Kidney (tissue), 14 donors: Measurements from ENCODE around the gene MYRIP. TPM values are rescaled to one million over a fixed set of nuclear protein-coding genes. Genes with fewer than 3 reads are reported as not detected.
"Not testable (repeated sequence)": the region's sequence is repeated elsewhere in the genome, so short reads cannot be mapped to it uniquely, and the experiment has no call there.

Experiments
- DNase-seq, 5 donors: peaks; one replicate each; pipeline ENCODE4 v3.0.0-alpha.2; 2013 to 2020
- FAIRE-seq: peaks from 2 replicates; lab custom pipeline; 2012; peaks lifted over from hg19 to GRCh38; lab: Jason Lieb, UNC
- H3K27ac ChIP-seq, 2 donors: one replicate each; pipeline ENCODE4 v1.7.0; 2013; ENCODE audit warnings: low read depth in 2 of 2, low read length in 2 of 2, inconsistent platforms in 1 of 2
- H3K27me3 ChIP-seq: one replicate; pipeline ENCODE4 v1.7.1; 2013; ENCODE audit warnings: low read length, inconsistent platforms; ENCODE audit not compliant: control insufficient read depth, insufficient read depth
- H3K36me3 ChIP-seq, 3 donors: one replicate each; pipeline versions ENCODE4 v1.7.0 to v1.7.1; 2013; ENCODE audit warnings: low read length in 3 of 3, control low read depth in 1 of 3, inconsistent platforms in 1 of 3; ENCODE audit not compliant: insufficient read depth in 3 of 3, control insufficient read depth in 2 of 3
- H3K4me1 ChIP-seq, 3 donors: one replicate each; pipeline versions ENCODE4 v1.7.0 to v1.7.1; 2013; ENCODE audit warnings: low read length in 3 of 3, inconsistent platforms in 1 of 3, low read depth in 1 of 3; ENCODE audit not compliant: control insufficient read depth in 2 of 3, insufficient read depth in 2 of 3
- H3K4me3 ChIP-seq, 3 donors: one replicate each; pipeline versions ENCODE4 v1.7.0 to v1.8.1; 2013; ENCODE audit warnings: low read length in 3 of 3, control low read depth in 1 of 3, inconsistent platforms in 1 of 3
- H3K9ac ChIP-seq, 3 donors: one replicate each; pipeline versions ENCODE4 v1.7.0 to v1.7.1; 2013; ENCODE audit warnings: low read length in 3 of 3, control low read depth in 1 of 3, inconsistent platforms in 1 of 3
- H3K9me3 ChIP-seq, 3 donors: one replicate each; pipeline versions ENCODE4 v1.7.0 to v1.7.1; 2013; ENCODE audit warnings: low read length in 3 of 3, control low read depth in 1 of 3, inconsistent platforms in 1 of 3; ENCODE audit not compliant: control insufficient read depth in 2 of 3, insufficient read depth in 1 of 3
- CTCF ChIP-seq: IDR thresholded peaks from 3 replicates; pipeline ENCODE4 v1.5.1; 2012; ENCODE audit warnings: mild to moderate bottlenecking, moderate library complexity, borderline replicate concordance; ENCODE audit not compliant: insufficient read depth; ENCODE audit errors: extremely low read depth
- intact Hi-C: fragments of 100-400 bp; cut with DNase I; formaldehyde crosslinking; loops from one replicate; pipeline ENCODE4 v1.11.1; 2022
- polyA plus RNA-seq: library from polyadenylated mRNA; stranded (reverse); fragments of 350-450 nt; fragmentation: Illumina TruSeq; extraction: RNeasy Lipid Tissue Mini Kit (QIAGEN cat#74804); gene quantifications from one replicate; pipeline ENCODE4 v1.2.3, GENCODE V29; 2014; ENCODE audit warnings: low read depth, low replicate concordance; ENCODE audit not compliant: insufficient read depth
- total RNA-seq: library from RNA; stranded (reverse); fragmentation: NEBNext Ultra II Directional; extraction: Animal tissue kit (Norgen Biotek cat#: 25700); gene quantifications from one replicate; pipeline ENCODE4 v1.2.1, GENCODE V29; 2021
- donor health status: control.
- donor health status: control.
- donor health status: control.
- donor health status: control.
- donor health status: control.
- donor health status: DM: yes; HTN: yes; CAD: no.
- donor health status: Normal renal cell carcinoma (clear cell type).

Gene MYRIP
- total and polyA plus RNA-seq, 2 donors from 2014 or later = 0.92 to 6.6 TPM

- Histone ChIP-seq H3K9me3 (no peaks in the 10 kb centered on the region), H3K9ac (no peak overlapping the region), H3K4me1 (peaks cover 0 to 23% (median 15%) of the 10 kb centered on the region in 3 donors), H3K36me3 (no peaks in the 10 kb centered on the region), H3K4me3 (no peak overlapping the region), H3K27me3 (no peaks in the 10 kb centered on the region), H3K27ac (no peak overlapping the region)
- intact Hi-C loops = no loop called here
- FAIRE-seq (no peak), DNase-seq (no peak)
- TF ChIP-seq CTCF = no peak
Observed at GRCh38 chr3:40268802-40269524, 459.6 kb downstream of the MYRIP start.

GRCh38 chr3:40278791-40279190 is 469.4 kb downstream of the MYRIP start:
- no peak overlapping the region for H3K9ac ChIP-seq
- DNase-seq = no peak
- H3K4me1 ChIP-seq = no peaks in the 10 kb centered on the region
- no peak for FAIRE-seq
- H3K36me3 ChIP-seq = no peaks in the 10 kb centered on the region
- intact Hi-C loops = no loop called here
- no peak overlapping the region for H3K27ac ChIP-seq
- H3K9me3 ChIP-seq = no peaks in the 10 kb centered on the region
- no peak for TF ChIP-seq CTCF
- no peaks in the 10 kb centered on the region for H3K27me3 ChIP-seq
- H3K4me3 ChIP-seq = no peak overlapping the region

- H3K36me3 ChIP-seq = no peaks in the 10 kb centered on the region
- no peak overlapping the region for H3K4me3 ChIP-seq
- no peak overlapping the region for H3K27ac ChIP-seq
- H3K4me1 ChIP-seq = no peaks in the 10 kb centered on the region
- DNase-seq (no peak), FAIRE-seq (no peak)
- no peak for TF ChIP-seq CTCF
- H3K27me3 ChIP-seq = no peaks in the 10 kb centered on the region
- H3K9ac ChIP-seq = no peak overlapping the region
- intact Hi-C loops = no loop called here
- no peaks in the 10 kb centered on the region for H3K9me3 ChIP-seq
Observed at GRCh38 chr3:40281995-40282394, 472.6 kb downstream of the MYRIP start.

- H3K4me3 ChIP-seq, H3K27me3 ChIP-seq, H3K36me3 ChIP-seq, H3K4me1 ChIP-seq, H3K9me3 ChIP-seq, H3K27ac ChIP-seq, DNase-seq, H3K9ac ChIP-seq, FAIRE-seq, intact Hi-C loops: not testable (repeated sequence)
Observed at GRCh38 chr3:40283057-40283456, 473.6 kb downstream of the MYRIP start.
